ENCODE results near the gene KCNJ18. TPM values are rescaled to one million over a fixed set of nuclear protein-coding genes. Genes with fewer than 3 reads are reported as not detected.
"Not testable (repeated sequence)": the region's sequence is repeated elsewhere in the genome, so short reads cannot be mapped to it uniquely, and the experiment has no call there.

KCNJ18 gene
- total and polyA plus RNA-seq, 7 experiments from 2014 or later, result not detected

DNA sequence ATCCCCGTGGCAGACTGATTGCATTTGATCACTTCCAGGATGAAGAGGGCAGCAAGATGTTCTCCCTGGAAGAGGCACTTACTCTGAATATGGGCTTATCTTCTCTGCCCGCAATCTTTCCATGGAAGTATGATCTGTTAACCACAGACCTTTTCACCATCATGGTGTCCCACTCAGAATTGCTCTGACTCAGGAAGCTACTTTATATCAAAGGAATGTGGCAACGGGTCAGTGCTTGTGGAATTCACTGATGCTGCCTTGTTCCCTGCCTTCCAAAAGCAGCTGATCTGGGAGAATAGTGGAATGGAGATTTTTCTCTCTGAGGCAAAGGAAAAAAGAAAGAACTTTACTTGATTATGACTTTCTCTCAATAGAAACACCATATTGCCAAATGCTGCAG lies 23.6 kb downstream of the KCNJ18 start:
- H3K36me3 Mint-ChIP-seq; H3K27me3 ChIP-seq (ENCODE audit: control insufficient read depth in 2 of 2, insufficient read depth in 2 of 2, low read length in 2 of 2); DNase-seq; H3K27ac ChIP-seq (ENCODE audit: low read depth, low read length); H3K4me3 Mint-ChIP-seq; POLR2A ChIA-PET; H3K27ac Mint-ChIP-seq; H3K4me3 ChIP-seq (ENCODE audit: low read length); H3K9me3 Mint-ChIP-seq; ATAC-seq; H3K4me1 Mint-ChIP-seq; H3K36me3 ChIP-seq (ENCODE audit: control insufficient read depth in 2 of 3, insufficient read depth in 3 of 3, low read length in 3 of 3); H3K9me3 ChIP-seq (ENCODE audit: control insufficient read depth in 2 of 3, low read length in 3 of 3); H3K4me1 ChIP-seq (ENCODE audit: control insufficient read depth in 2 of 2, insufficient read depth in 2 of 2, low read length in 2 of 2); CTCF ChIA-PET; intact Hi-C loops (cut with micrococcal nuclease): not testable (repeated sequence)
- peaks cover 0 to 13% (median 0%) of the 10 kb centered on the region in 5 donors for H3K27me3 Mint-ChIP-seq

GRCh38 chr17:21718971-21719370 lies 26.6 kb downstream of the KCNJ18 start:
- POLR2A ChIA-PET; H3K27me3 ChIP-seq (ENCODE audit: control insufficient read depth in 2 of 2, insufficient read depth in 2 of 2, low read length in 2 of 2); intact Hi-C loops (cut with micrococcal nuclease); H3K36me3 Mint-ChIP-seq; H3K4me3 ChIP-seq (ENCODE audit: low read length); H3K9me3 Mint-ChIP-seq; CTCF ChIA-PET; H3K36me3 ChIP-seq (ENCODE audit: control insufficient read depth in 2 of 3, insufficient read depth in 3 of 3, low read length in 3 of 3); H3K4me1 Mint-ChIP-seq; H3K27ac ChIP-seq (ENCODE audit: low read depth, low read length); DNase-seq; ATAC-seq; H3K27ac Mint-ChIP-seq; H3K4me1 ChIP-seq (ENCODE audit: control insufficient read depth in 2 of 2, insufficient read depth in 2 of 2, low read length in 2 of 2); H3K9me3 ChIP-seq (ENCODE audit: control insufficient read depth in 2 of 3, low read length in 3 of 3); H3K4me3 Mint-ChIP-seq: not testable (repeated sequence)
- H3K27me3 Mint-ChIP-seq, result peaks cover 0 to 26% (median 4%) of the 10 kb centered on the region in 5 donors

GRCh38 chr17:21719511-21720226 lies 27.3 kb downstream of the KCNJ18 start:
- H3K4me1 Mint-ChIP-seq; H3K4me3 Mint-ChIP-seq; H3K9me3 ChIP-seq (ENCODE audit: control insufficient read depth in 2 of 3, low read length in 3 of 3); POLR2A ChIA-PET; H3K27ac ChIP-seq (ENCODE audit: low read depth, low read length); H3K9me3 Mint-ChIP-seq; H3K27me3 ChIP-seq (ENCODE audit: control insufficient read depth in 2 of 2, insufficient read depth in 2 of 2, low read length in 2 of 2); H3K27ac Mint-ChIP-seq; intact Hi-C loops (cut with micrococcal nuclease); H3K4me3 ChIP-seq (ENCODE audit: low read length); ATAC-seq; CTCF ChIA-PET; H3K36me3 Mint-ChIP-seq; H3K4me1 ChIP-seq (ENCODE audit: control insufficient read depth in 2 of 2, insufficient read depth in 2 of 2, low read length in 2 of 2); H3K36me3 ChIP-seq (ENCODE audit: control insufficient read depth in 2 of 3, insufficient read depth in 3 of 3, low read length in 3 of 3); DNase-seq: not testable (repeated sequence)
- H3K27me3 Mint-ChIP-seq, result peaks cover 0 to 26% (median 4%) of the 10 kb centered on the region in 5 donors

GRCh38 chr17:21720566-21720965 lies 28.2 kb downstream of the KCNJ18 start:
- H3K4me3 Mint-ChIP-seq; CTCF ChIA-PET; POLR2A ChIA-PET; H3K4me1 Mint-ChIP-seq; H3K27me3 ChIP-seq (ENCODE audit: control insufficient read depth in 2 of 2, insufficient read depth in 2 of 2, low read length in 2 of 2); H3K4me3 ChIP-seq (ENCODE audit: low read length); H3K27ac ChIP-seq (ENCODE audit: low read depth, low read length); H3K9me3 Mint-ChIP-seq; H3K36me3 ChIP-seq (ENCODE audit: control insufficient read depth in 2 of 3, insufficient read depth in 3 of 3, low read length in 3 of 3); DNase-seq; ATAC-seq; H3K4me1 ChIP-seq (ENCODE audit: control insufficient read depth in 2 of 2, insufficient read depth in 2 of 2, low read length in 2 of 2); H3K36me3 Mint-ChIP-seq; H3K9me3 ChIP-seq (ENCODE audit: control insufficient read depth in 2 of 3, low read length in 3 of 3); intact Hi-C loops (cut with micrococcal nuclease); H3K27ac Mint-ChIP-seq: not testable (repeated sequence)
- H3K27me3 Mint-ChIP-seq, result peaks cover 0 to 26% (median 4%) of the 10 kb centered on the region in 5 donors

DNA sequence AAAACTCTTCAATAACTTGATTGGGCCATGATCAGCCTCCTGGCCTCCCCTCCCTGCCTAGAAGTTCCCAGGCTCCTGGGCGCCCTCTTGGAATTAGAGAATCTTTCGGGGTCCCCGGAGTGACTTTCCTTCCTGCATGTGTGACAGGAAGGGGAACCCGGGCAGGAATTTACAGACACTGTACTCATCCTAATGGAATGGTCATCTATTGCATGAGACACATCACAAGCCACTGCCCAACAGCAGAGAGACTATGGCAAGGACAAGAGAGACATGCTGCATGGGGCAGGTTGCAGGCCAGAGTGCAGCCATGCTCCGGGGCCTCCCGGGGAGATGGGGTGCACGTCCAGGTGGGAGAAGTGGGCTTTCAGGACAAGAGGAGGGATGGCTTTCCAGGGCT lies 29.9 kb downstream of the KCNJ18 start:
- DNase-seq, H3K9me3 Mint-ChIP-seq: not testable (repeated sequence)

DNA sequence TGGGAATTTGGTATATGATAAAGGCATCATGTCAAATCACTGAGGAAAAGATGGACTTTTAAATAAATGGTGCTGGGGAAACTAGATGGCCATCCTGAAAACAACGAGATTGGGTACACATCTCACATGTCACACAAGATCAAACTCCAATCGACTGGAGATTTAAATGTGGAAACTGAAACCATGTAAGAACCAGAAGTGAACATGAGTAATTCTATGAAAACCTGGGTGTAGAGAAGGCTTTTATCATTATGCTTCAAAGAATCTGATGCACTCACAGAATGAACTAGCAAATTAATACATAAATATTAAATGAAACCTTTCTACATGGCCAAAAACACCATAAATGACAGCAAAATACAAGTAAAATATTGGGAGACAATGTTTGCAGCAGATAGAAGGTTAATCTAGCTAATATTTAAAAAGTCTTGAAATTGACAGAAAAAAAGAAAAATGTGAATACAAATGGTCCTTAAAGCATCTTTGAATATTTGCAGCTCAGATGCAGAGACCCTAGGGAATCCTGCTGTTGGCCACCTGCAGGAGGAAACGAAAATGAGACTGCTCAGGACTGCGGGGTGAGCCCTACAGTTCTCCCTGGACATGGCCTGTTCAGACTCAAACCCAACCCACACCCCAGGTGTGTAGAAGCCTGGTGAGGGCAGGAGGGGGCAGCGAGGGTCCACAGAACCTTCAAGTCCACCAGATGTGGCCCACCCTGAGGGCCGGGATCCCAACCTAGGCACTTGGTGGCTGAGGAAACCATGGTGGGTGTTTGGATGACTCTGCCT lies 32.1 kb downstream of the KCNJ18 start:
- H3K9me3 Mint-ChIP-seq, result peaks cover 0 to 14% (median 0%) of the 10 kb centered on the region in 11 donors
- ATAC-seq, result not testable (repeated sequence)

More for the DNA sequence above, 29.9 kb downstream of the KCNJ18 start:
- H3K27me3 Mint-ChIP-seq, result peaks cover 0 to 26% (median 4%) of the 10 kb centered on the region in 5 donors
- H3K4me1 Mint-ChIP-seq; H3K27ac ChIP-seq (ENCODE audit: low read depth, low read length); ATAC-seq; H3K36me3 ChIP-seq (ENCODE audit: control insufficient read depth in 2 of 3, insufficient read depth in 3 of 3, low read length in 3 of 3); CTCF ChIA-PET; H3K9me3 ChIP-seq (ENCODE audit: control insufficient read depth in 2 of 3, low read length in 3 of 3); H3K36me3 Mint-ChIP-seq; H3K4me1 ChIP-seq (ENCODE audit: control insufficient read depth in 2 of 2, insufficient read depth in 2 of 2, low read length in 2 of 2); POLR2A ChIA-PET; H3K27ac Mint-ChIP-seq; H3K4me3 ChIP-seq (ENCODE audit: low read length); intact Hi-C loops (cut with micrococcal nuclease); H3K4me3 Mint-ChIP-seq; H3K27me3 ChIP-seq (ENCODE audit: control insufficient read depth in 2 of 2, insufficient read depth in 2 of 2, low read length in 2 of 2): not testable (repeated sequence)

GRCh38 chr17:21731076-21731475 lies 38.8 kb downstream of the KCNJ18 start:
- H3K4me3 Mint-ChIP-seq; H3K4me1 ChIP-seq (ENCODE audit: control insufficient read depth in 2 of 2, insufficient read depth in 2 of 2, low read length in 2 of 2); H3K4me1 Mint-ChIP-seq; H3K27me3 ChIP-seq (ENCODE audit: control insufficient read depth in 2 of 2, insufficient read depth in 2 of 2, low read length in 2 of 2); POLR2A ChIA-PET; H3K27ac ChIP-seq (ENCODE audit: low read depth, low read length); H3K9me3 ChIP-seq (ENCODE audit: control insufficient read depth in 2 of 3, low read length in 3 of 3); DNase-seq; intact Hi-C loops (cut with micrococcal nuclease); H3K4me3 ChIP-seq (ENCODE audit: low read length); H3K27ac Mint-ChIP-seq; H3K36me3 Mint-ChIP-seq; H3K36me3 ChIP-seq (ENCODE audit: control insufficient read depth in 2 of 3, insufficient read depth in 3 of 3, low read length in 3 of 3); ATAC-seq; CTCF ChIA-PET: not testable (repeated sequence)
- peaks cover 0 to 15% (median 2%) of the 10 kb centered on the region in 5 donors for H3K27me3 Mint-ChIP-seq
- peaks cover 0 to 14% (median 1%) of the 10 kb centered on the region in 11 donors for H3K9me3 Mint-ChIP-seq

More for the DNA sequence above, 32.1 kb downstream of the KCNJ18 start:
- H3K4me3 ChIP-seq (ENCODE audit: low read length); H3K9me3 ChIP-seq (ENCODE audit: control insufficient read depth in 2 of 3, low read length in 3 of 3); H3K4me1 Mint-ChIP-seq; H3K27me3 ChIP-seq (ENCODE audit: control insufficient read depth in 2 of 2, insufficient read depth in 2 of 2, low read length in 2 of 2); CTCF ChIA-PET; H3K4me3 Mint-ChIP-seq; H3K36me3 ChIP-seq (ENCODE audit: control insufficient read depth in 2 of 3, insufficient read depth in 3 of 3, low read length in 3 of 3); H3K27ac ChIP-seq (ENCODE audit: low read depth, low read length); H3K36me3 Mint-ChIP-seq; intact Hi-C loops (cut with micrococcal nuclease); POLR2A ChIA-PET; H3K27ac Mint-ChIP-seq; DNase-seq; H3K4me1 ChIP-seq (ENCODE audit: control insufficient read depth in 2 of 2, insufficient read depth in 2 of 2, low read length in 2 of 2): not testable (repeated sequence)
- H3K27me3 Mint-ChIP-seq, result peaks cover 0 to 25% (median 4%) of the 10 kb centered on the region in 5 donors

Measured in naive thymus-derived CD4-positive, alpha-beta T cell (primary cell).